ENCODE measurements around the gene CMTM2.
A peak's percentile ranks its signal among the peaks of the same experiment; 100 is the strongest.

CMTM2 gene, protein sequence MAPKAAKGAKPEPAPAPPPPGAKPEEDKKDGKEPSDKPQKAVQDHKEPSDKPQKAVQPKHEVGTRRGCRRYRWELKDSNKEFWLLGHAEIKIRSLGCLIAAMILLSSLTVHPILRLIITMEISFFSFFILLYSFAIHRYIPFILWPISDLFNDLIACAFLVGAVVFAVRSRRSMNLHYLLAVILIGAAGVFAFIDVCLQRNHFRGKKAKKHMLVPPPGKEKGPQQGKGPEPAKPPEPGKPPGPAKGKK

DNA sequence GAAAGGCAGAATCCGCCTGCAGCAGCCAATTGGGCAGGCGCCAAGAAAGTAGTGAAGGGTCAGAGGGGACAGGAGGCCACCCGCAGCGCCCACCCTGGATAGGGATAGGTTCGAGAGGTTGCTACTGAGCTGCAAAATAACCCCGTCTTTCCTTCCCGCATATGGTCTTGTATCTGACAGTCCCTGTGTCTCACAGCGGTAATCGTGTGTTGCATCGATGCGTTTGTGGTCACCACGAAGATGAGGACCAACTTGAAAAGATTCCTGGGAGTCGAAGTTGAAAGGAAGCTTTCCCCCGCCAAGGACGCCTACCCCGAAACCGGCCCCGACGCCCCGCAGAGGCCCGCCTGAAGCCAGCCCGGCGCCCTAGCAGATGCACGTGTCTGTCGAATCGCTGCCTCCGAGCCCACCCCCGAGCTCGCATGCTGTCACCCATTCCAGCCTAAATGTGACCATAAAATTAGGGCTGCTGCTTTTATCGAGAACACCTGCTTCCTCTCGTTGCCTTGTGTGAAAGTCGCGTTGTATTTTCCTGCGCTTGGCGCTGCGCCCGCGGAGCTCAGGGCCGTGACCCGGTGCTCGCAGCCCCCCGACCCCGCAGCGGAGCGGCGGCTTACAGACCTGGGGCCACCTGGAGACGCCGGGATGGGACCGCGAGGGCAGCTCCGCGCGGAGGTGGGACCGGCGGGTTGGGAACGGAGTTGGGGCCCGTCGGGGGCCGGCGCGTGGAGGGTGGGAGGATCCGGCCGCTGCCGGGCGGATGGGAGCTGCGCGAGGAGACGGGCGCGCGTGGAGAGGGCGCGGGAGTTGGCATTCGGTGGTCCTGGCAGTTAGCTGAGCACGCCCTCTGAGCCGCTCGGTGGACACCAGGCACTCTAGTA, at the start of gene CMTM2:
TSS of gene CMTM2 (plus strand) at position 813 of the 881 bp plus-strand sequence. CDS start 145 bp downstream, outside the sequence.
- DNase-seq: no peak

DNA sequence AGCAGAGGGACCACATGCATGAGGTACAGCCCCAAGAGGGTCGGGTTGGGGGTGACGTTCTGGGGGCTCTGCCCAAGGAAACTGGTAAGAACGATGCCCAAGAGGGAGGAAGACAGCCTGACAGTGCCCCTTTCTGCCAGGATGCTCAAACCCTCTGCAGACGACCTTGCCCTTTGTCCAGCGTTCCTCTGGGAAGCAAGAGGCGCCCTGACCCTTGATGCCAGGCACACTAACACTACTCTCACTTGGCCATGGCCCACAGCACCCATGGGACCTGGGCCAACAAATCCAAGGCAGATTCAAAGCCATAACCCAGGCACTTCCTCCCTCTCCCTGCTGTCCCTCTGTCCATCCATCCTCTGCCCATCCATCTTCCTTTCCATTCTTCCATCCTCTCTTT, 49.8 kb upstream of the CMTM2 start:
- DNase-seq: no peak

DNA sequence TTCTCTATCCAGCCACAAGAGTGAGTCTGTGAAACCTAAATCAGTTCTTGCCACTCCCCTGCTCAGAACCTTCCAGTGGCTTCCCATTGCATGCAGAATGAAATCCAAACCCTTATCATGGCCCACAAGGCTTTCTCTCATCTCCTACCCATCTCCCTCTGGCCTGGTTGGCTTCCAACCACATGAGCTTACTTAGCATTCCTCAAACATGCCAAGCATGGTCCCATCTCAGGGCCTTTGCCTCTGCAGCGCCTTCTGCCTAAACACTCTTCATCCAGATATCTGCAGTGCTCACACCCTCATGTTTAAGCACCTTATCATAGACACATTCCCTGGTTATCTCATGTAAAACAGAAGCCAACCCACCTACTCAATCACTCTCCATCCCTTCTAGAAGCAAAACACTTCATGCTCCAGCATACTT, 44.9 kb upstream of the CMTM2 start:
- no peak for DNase-seq

DNA sequence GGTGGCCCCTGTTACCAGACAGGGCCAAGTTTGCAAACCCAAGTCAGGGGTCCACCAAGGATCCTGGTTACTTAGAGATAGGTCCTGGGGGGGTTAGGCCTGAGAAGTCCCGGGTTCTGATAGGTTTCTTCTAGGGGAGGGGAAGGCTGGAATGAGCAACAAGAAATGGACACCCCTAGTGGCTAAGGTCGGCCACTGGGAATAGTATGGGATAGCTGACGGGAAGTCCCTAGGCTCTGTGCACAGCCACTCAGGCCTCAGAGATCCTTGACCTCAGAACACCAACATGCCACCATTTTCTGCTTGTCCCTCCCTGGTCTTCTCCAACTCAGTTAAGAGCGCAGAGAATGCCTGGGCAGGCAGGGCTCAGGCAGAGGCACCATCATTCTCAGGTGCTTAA, 42.7 kb upstream of the CMTM2 start:
- no peak for DNase-seq

DNA sequence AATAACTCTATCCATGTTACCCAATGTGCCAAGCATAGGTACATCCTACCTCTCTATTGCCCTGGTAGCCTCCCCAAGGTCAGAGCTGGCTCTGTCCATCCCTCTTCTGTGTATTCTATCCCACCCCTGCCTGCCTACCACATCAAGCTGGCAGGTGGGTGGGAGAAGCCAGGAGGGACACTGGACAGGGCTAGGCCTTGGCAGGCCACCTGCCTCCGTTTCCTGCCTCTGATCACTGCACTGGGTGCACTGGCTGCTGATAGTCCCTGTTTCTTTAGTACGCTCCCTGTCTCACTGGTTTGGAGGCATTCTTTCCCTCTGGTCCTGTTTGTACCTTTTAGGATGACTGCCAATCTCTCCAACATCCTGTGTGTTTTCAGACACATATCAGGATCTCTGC, 42.0 kb upstream of the CMTM2 start:
- no peak for DNase-seq

DNA sequence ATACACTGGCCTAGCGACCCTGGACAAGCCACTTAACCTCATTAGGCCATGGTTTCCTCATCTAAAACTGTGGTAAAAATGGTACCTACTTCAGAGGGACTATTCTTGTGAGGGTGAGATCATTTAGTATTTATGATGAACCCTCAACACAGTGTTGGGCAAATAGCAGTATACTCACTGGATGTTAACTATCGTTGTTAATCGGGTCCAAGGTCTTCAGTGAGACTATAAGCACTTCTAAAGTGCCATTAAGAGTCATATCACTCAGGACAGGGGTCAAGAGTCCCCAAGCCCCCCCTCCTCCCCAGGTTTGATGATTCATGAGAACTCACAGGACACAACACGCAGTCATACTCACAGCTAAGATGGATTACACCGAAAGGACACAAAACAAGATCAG, 40.4 kb upstream of the CMTM2 start:
- DNase-seq: no peak

DNA sequence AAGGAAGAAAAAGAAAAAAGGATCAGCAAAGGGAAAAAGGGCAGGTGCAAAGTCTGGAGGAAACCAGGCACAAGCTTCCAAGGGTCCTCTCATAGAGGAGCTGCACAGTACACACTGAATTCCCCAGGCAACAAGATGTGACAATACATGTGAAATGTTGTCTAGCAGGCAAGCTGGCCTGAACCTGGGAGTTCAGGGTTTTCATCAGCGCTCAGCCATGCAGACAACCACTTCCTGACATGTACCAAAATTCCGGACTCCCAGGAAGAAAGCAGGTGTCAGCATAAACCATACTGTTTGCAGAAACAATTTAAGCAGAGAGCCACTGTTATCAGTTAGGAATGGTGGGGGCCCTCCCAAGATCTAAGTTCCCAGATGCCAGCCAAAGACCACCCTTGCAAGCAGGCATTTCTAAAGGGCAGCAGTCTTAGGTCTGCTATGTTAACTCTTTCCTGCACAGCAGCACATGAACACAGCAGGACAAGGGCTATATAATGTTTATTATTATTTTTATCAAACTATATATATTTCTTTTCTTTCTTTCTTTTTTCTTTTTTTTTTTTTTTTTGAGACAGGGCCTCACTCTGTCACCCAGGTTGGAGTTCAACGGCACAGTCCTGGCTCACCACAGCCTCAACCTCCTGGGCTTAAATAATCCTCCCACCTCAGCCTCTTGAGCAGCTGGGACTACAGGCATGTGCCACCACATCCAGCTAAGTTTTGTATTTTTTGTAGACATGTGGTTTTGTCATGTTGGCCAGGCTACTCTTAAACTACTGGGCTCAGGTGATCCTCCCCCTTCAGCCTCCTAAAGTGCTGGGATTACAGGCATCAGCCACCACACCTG, 39.4 kb upstream of the CMTM2 start:
- DNase-seq: no peak

DNA sequence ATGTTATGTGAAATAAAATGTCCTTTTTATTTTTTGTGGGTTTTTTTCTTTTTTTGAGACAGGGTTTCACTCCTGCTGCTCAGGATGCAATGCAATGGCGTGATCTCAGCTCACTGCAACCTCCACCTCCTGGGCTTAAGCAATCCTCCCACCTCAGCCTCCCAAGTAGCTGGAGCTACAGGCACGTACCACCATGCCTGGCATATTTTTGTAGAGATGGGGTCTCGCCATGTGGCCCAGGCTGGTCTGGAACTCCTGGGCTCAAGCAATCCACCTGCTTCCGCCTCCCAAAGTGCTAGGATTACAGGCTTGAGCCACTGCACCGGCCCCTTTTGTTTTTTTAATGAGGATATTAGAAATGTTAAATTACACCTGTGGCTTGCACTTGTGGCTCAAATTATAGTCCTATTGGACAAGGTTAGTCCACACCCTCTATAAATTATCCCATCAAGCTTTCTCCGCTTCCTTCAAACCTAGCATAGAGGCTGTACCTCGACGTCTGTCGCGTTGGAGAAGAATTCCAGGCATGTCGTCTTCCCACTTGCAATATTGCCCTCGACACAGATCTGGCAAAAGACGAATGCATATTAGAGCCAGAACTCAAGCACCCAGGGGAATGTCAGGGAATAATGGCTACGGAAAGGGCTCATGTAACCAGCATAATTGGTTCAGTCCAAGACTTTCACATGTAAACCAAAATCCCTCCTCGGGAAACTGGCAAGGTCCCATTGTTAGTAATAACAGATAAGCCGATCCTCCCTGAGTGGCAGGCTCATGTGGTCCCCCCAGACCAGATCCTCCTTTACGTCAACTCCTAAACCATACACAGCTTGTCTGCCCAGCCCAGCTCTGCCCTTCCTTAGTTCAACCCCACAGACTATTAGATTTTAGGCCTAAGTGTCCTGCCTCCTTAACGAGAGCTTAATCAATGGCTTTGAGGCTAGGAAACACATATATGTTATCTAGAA, 37.6 kb upstream of the CMTM2 start:
- DNase-seq: no peak

DNA sequence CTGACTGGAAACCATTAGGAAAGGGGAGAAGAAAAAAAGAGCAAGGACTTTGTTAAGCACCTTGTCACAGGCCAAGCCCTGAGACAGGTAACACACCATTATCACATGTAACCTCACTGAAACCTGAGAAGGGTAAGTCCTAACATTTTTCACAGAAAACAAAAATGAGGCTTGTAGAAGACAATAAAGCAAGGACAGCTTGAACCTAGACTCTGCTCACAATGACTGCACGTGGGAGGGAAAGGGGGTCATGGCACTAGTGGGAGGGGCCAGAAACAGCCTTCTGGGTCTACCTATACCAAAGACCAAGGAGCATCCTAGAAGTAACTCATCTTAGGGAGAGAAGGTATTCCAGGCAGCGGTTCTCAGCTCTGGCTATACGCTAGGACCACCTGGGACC, 36.9 kb upstream of the CMTM2 start:
- no peak for DNase-seq

DNA sequence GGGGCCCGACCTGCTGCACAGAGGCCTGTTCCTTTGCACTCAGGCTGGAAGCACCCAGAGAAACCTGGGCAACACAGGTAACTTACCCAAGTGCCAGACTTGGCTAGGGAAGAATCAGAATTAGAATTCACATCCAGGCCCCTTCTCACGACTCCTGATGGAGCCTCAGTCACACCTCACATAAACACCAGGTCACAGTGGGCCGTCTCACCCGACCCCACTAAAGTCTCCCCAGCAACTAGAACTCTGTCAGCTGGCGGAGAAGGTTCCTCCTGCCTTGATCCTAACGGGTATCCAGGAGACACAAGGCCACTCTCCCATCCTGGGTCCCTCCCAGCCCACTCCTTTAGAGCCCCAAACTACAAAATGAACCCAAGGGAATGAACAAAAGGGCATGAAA, 35.7 kb upstream of the CMTM2 start:
- DNase-seq: no peak

DNA sequence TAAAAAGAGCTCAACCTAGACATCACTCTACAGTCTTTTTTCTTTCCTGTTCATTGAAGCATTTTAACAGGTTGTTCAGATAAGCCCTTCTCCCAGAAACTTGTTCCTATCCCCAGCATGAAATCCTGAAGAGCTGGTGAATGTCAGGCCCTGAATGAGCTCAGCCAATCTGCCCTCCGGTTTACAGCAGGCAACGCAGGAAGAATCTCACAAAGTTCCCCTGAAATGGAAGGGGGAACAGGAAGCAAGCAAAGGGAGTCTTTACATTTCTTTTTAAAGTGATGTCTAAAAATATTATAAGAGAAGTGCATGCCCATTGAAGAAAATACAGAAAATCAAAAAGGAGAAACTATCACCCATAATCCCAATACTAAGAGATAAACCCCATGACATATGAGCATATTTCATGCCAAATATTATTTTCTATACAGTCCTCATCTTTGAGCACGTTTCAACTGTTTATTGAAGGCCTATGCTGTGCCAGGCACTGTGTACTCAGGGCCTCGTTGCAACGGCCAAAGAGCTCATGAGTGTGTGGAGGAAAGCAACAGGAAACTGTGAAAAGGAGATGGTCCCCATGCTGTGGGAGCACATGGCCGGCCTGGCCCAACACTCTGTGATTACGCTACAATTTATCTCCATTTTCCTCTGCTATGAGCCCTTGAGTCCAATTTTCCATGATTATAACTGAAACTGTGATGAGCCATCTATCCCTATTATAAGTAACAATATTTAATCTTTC, 35.1 kb upstream of the CMTM2 start:
- DNase-seq: no peak

DNA sequence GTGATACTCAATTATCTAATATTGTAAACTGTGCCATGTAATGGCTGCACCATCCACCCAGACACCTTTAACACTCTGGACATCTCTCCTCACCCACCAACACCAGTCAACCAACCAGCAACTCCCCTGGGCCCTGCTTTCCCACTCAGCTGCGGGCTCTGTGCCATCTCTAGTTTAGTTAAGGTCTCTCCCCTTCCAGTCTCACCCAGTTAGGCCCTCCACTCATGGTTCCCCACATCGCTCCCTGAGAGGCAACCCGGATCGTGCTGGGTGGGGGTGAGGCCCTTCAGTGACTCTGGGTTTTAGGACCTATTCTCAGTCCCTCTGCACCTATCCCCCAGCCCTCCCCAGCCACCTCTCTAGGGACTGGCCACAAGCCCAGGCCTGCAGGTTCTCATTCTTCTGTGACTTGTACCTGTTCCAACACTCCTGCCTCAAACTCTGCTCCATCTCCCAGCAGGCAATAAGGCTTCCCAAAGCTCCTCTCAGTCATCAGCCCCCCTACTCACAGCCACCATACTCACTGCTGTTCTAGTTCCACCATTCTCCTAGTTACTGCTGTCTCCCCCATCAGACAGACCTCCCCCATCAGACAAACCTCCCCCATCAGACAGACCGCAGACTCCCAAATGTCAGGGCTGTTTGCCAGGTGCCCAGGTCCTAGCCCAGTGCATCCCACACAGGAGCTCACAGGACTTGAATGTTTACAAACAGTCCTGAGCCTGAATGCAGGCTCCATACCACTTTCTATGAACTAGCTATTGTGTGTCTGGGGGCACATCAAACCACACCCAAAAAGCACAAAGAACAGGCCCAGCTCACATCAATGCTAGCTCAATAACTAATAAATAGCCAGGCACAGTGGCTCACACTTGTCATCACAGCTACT, 31.9 kb upstream of the CMTM2 start:
- DNase-seq: no peak

DNA sequence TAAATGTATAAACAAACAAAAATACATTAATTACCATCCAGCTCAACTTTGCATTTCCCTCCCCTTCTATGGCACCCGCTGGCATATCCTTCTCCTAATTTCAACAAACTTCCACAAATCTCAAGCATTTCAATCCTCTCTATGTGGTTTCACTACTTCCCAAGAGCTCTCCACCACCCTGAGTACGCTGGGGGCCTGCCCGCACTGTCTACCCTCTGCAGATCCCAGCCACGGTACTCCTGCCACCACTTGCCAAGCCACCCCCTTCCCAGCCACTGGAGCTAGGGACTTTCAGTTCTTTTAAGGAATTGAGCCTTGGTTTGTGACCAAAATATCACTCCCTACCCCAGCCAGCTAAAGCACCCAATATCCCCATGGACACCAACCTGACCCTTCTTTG, 31.2 kb upstream of the CMTM2 start:
- no peak for DNase-seq

DNA sequence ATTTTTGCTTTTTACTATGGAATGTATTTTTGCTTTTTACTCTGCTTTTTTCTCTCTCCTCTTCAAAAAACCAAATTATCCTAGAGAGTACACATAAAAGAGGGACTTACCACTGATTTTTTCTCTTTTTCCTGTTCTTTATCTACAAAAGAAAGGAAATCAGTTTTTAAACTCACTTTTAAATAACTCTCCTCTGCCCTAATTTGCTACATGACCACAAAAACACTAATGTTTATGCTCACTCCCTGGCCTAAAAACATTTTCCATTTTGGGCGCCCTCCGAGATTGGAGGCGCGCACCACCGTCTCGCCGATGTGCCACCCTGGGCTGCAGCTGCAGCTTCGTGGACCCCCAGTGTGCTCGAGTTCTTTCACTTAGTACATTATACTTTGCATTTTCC, 30.4 kb upstream of the CMTM2 start:
- DNase-seq: no peak

DNA sequence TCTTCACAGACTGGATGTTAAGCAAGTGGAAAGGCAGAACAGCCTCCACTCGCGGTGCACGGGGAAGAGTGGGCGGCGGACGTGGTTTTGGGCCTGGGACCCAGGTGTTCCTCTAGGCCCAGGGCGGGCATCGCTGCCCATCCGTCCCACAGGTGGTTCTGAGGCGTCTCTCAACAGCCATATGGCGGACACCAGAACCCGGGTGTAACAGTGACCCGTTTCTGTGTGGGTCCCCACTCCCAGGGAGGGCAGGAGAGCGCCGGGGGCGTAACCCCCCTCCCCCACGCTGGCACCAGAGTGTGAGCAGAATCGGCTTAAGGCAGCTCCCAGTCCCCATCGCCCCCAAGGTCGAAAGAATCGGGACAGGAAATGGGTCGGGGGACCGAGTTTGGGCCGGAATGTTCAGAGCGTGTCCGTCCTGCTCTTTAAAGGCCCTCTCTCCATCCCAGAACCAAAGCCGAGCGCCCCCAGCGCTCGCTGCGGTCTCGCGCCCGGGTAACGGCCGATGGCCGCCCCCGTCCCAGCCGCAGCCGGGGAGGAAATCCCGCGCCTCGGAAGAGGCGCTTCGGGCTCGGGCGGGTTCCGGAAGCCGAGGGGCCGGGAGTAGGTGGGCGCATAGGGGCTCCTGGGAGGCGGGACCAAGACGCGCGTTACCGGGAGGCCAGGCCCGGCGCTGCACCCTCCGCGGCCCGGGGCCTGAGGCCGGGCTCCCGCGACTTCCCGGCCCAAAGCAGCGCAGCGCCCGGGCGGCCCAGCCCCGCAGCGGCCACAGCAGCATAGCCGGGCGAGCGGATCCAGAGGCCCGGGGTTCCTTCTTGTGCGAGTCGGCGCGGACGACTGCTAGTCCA, 29.8 kb upstream of the CMTM2 start, which contains the start of gene TK2:
TSS of gene TK2 (minus strand) at position 839 of the 848 bp plus-strand sequence. CDS start at position 778, 61 bp downstream.
- DNase-seq: no peak

DNA sequence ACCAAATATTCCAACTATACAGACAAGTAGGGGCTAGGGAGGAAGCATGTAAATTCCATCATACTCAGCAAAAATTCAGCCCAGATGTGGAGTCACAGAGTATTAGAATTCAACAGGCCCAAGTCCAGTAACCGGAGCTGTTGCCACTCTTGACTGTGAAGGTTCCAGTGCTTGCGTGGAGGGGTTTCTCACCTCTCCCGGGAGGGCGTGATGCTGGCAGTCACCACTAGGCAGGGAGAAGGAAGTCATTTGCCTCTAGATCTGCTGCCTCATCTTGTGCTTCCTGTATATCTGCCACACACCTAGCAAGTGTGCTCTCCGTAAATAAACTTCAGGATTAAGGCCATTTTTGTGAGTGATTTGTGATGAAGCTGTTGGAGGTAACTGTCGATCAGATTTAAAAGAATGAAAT, 27.9 kb upstream of the CMTM2 start:
- no peak for DNase-seq

DNA sequence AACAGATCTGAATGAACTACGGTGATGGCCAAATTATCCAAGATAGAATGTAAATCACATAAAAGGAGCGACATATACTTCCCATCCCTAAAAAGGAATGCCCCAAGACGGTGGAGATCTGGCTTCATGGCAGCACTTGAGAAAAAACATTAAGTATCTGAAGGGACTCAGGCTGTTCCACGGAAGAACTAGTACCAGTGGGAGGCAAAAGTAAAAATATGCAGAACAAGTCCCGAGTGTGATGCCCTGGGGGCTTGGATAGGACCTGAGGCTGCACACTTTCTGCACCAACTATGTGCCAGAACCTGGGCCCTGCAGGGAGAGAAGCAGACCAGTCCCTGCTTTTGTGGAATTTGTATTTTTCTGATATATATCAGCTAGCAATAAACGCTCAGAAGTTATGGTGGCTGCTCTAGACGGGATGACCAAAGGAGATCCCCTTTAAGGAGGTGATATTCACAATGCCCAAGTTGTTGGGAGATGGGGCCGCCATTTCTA, 27.4 kb upstream of the CMTM2 start:
- DNase-seq: no peak

DNA sequence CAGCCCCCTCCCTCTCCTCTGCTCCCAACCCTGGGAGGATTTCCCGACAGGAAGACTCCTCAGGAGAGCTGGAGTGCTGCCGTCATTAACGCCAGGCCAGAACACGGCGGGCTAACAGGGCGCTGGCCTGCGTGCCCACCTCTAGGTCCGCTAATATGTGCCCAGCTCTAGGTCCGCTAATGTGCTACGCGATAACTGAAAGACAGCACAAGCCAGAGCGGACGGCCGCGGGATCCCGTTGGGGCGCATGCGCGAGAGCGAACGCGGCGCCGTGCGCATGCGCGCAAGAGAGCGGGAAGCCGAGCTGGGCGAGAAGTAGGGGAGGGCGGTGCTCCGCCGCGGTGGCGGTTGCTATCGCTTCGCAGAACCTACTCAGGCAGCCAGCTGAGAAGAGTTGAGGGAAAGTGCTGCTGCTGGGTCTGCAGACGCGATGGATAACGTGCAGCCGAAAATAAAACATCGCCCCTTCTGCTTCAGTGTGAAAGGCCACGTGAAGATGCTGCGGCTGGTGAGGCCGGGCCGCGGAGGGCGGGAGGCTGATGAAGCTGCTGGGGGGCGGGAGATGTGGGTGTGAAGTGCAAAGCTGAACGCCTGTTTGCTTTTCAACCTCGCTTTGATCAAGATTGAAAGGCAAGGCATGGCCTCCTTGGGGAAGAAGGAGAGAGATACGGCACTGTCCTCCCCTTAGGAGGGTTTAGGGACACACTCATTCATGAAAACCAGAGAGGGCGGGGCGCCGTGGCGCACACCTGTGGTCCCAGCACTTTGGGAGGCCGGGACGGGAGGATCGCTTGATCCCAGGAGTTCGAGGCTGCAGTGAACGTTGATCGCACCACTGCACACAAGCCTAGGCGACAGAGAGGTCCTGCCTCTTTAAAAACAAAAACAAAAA, 26.7 kb upstream of the CMTM2 start, which contains the start of gene CKLF:
TSS of gene CKLF (plus strand) at position 291 of the 892 bp plus-strand sequence. CDS start at position 431, 140 bp downstream.
- DNase-seq: peak; percentile 60

Data from NCI-H1417 treated with DMSO at 0.1 percent for 48 hours (cell line).